ENCODE results near the gene VWC2L. TPM values are rescaled to one million over a fixed set of nuclear protein-coding genes. Genes with fewer than 3 reads are reported as not detected.

The VWC2L gene
- total and polyA plus RNA-seq, 2 of the 8 experiments (the other 6 are each of a cell fraction or from before 2014, with no cell fraction given), result not detected

DNA sequence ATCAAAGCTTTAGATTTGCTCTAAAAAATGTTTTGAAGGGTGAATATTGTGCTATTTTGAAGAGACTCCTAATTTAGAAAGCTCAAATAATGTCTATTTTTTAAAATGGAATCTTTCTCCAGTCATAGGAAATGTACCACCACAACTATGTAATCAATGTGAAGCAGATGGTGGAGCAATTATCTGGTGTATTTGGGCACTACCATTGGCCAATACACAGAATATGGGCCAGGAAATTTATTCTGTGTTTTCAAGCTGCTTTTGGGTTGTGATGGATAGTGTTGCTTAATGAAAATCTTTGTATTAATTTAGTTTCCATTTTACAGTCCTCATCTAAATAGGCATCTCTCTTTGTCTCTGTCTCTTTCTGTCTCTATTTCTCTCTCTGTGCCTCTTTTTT, 17.1 kb upstream of the VWC2L start:
- H3K9ac ChIP-seq (replicated peaks in 1 of 4; ENCODE audit: extremely low read depth in 1 of 4, low read depth in 3 of 4, low read length in 3 of 4), result no peak overlapping the region
- no peaks in the 10 kb centered on the region for H3K36me3 ChIP-seq (ENCODE audit: control insufficient read depth in 2 of 4, insufficient read depth in 4 of 4, low read length in 3 of 4)
- no peak overlapping the region for H4K5ac ChIP-seq (ENCODE audit: insufficient read length, low read depth, low read length)
- no peak overlapping the region for H2BK15ac ChIP-seq (ENCODE audit: low read length)
- no peak overlapping the region for H3K4me2 ChIP-seq (ENCODE audit: insufficient read depth in 1 of 2, low read depth in 2 of 2, low read length in 2 of 2)
- H2BK20ac ChIP-seq (ENCODE audit: low read length), result no peak overlapping the region
- H3K4me1 ChIP-seq (replicated peaks in 1 of 4; ENCODE audit: control insufficient read depth in 3 of 4, insufficient read depth in 4 of 4, low read length in 3 of 4), result no peaks in the 10 kb centered on the region
- POLR2A ChIA-PET (ENCODE audit: partially characterized antibody), result no interaction called here
- FAIRE-seq, result no peak
- no peaks in the 10 kb centered on the region for H4K20me1 ChIP-seq (replicated peaks in 1 of 2; ENCODE audit: control insufficient read depth in 1 of 2, insufficient read depth in 2 of 2, low read length in 2 of 2)
- no peak for TF ChIP-seq CREB1 (IDR thresholded peaks at IDR 0.05)
- TF ChIP-seq, protein P1, sequence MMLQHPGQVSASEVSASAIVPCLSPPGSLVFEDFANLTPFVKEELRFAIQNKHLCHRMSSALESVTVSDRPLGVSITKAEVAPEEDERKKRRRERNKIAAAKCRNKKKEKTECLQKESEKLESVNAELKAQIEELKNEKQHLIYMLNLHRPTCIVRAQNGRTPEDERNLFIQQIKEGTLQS (IDR thresholded peaks at IDR 0.05; ENCODE audit: insufficient read depth, low read depth, low read length), result no peak
- CTCF ChIA-PET (ENCODE audit: partially characterized antibody), result no interaction called here
- H4K8ac ChIP-seq (ENCODE audit: extremely low read depth, insufficient read depth, low read length), result no peak overlapping the region
- H2BK120ac ChIP-seq (replicated peaks; ENCODE audit: low read depth, low read length), result no peak overlapping the region
- H3K18ac ChIP-seq (ENCODE audit: extremely low read depth, low read length), result no peak overlapping the region
- H2BK12ac ChIP-seq (ENCODE audit: low read depth, low read length), result no peak overlapping the region
- H2BK5ac ChIP-seq (ENCODE audit: low read depth, low read length), result no peak overlapping the region
- no peak overlapping the region for H2AK5ac ChIP-seq (ENCODE audit: low read depth, low read length)
- H3K27ac ChIP-seq (ENCODE audit: low read depth, low read length), result no peak overlapping the region
- no peak overlapping the region for H3K4me3 ChIP-seq (ENCODE audit: extremely low read depth in 1 of 4, insufficient read depth in 2 of 4, low read depth in 3 of 4, low read length in 4 of 4)
- no peak overlapping the region for H4K91ac ChIP-seq (replicated peaks; ENCODE audit: insufficient read length, low read length)
- no peak overlapping the region for H2AFZ ChIP-seq (ENCODE audit: low read length)
- no peaks in the 10 kb centered on the region for H3K79me1 ChIP-seq (ENCODE audit: low read depth, low read length)
- DNase-seq (ENCODE audit: low read depth in 1 of 2, low spot score in 2 of 2), result no peak
- no peak overlapping the region for H3K4ac ChIP-seq (replicated peaks; ENCODE audit: insufficient read length, low read depth, low read length)
- peaks cover 0 to 1% (median 0%) of the 10 kb centered on the region in 4 experiments; a peak in 1 of 7 replicates for H3K27me3 ChIP-seq (replicated peaks in 1 of 4; ENCODE audit: control insufficient read depth in 3 of 4, extremely low read depth in 1 of 4, insufficient read depth in 3 of 4, low read length in 3 of 4)
- no peak overlapping the region for H3K56ac ChIP-seq (replicated peaks; ENCODE audit: insufficient read length, low read depth, low read length)
- H3K14ac ChIP-seq (ENCODE audit: insufficient read length), result no peak overlapping the region
- no peaks in the 10 kb centered on the region for H3K23me2 ChIP-seq (ENCODE audit: low read depth, low read length)
- H3K9me3 ChIP-seq (ENCODE audit: insufficient read depth in 2 of 2, low read depth in 1 of 2, low read length in 1 of 2), result no peaks in the 10 kb centered on the region
- no peak overlapping the region for H3K23ac ChIP-seq (ENCODE audit: insufficient read length)
- no peaks in the 10 kb centered on the region for H3K79me2 ChIP-seq (ENCODE audit: control insufficient read depth in 1 of 2, insufficient read depth in 2 of 2, low read length in 2 of 2)

Data from H1 (cell line).